ENCODE data around the gene STXBP2. TPM values are rescaled to one million over a fixed set of nuclear protein-coding genes. Genes with fewer than 3 reads are reported as not detected.

Gene STXBP2
- total RNA-seq, result 1 to 10 TPM; 2.7 to 4.5 (median 3.6) TPM
- polyA plus RNA-seq, result 1 to 10 TPM in 2 of 3 donors, under 1 TPM in 1; 0.55 to 2.4 (median 1.7) TPM
- long read RNA-seq, donor 1, partial matches to known transcripts, result 0 of 2 reads
- long read RNA-seq, donor 1, other reads (novel, unspliced or antisense), result 0 of 2 reads
- long read RNA-seq, donor 2, partial matches to known transcripts, result 0 of 2 reads
- long read RNA-seq, donor 2, other reads (novel, unspliced or antisense), result 0 of 2 reads

DNA sequence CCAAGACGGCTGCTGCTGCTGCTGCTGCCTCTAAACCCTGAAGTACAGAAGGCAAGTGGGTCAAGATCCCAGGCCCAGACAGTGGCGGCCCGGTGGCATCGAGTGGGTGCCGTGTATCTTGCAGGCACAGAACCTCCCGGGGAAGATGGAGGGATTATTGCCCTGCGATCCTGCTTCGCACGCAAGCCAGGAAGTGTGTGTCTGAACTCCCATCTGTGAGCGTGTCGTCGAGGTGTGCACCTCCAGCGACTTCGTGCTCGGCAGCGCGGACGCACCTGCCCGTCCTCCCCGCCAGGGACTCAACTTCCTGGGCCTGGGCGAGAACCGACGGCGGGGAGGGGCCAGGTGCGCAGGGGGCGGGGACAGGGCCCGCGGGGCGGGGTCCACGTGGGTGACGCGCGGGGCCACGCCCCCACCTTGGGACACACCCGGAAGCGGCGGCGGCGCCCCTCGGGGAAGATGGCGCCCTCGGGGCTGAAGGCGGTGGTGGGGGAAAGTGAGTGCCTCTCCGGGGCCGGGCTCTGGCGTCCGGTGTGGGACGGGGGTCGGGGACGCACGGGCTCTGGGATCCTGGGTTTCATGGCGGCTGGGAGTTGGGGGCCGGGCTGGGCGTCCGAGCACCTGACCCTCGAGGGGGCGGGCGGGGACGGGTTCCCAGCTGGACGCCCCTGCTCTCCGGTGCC is at the start of gene STXBP2:
Gene STXBP2, plus strand, starts transcription at position 420 of the 683 bp plus-strand sequence. Its CDS starts 40 bp downstream, at position 460.
- Histone ChIP-seq H3K36me3 (ENCODE audit: insufficient read depth in 1 of 2, low read depth in 1 of 2) (no peaks in the 10 kb centered on the region), H3K4me1 (no peaks in the 10 kb centered on the region), H3K27ac (peak within 1 kb of the TSS; percentile 30), H3K4me3 (peak within 1 kb of the TSS; percentile 46), H3K9me3 (no peaks in the 10 kb centered on the region), H3K27me3 (ENCODE audit: insufficient read depth in 3 of 3, low read length in 2 of 3) (peaks cover 0 to 32% (median 13%) of the 10 kb centered on the region in 3 donors)
- peak; percentile 26 to 63 (median 44) for ATAC-seq
- TF ChIP-seq, protein P1, sequence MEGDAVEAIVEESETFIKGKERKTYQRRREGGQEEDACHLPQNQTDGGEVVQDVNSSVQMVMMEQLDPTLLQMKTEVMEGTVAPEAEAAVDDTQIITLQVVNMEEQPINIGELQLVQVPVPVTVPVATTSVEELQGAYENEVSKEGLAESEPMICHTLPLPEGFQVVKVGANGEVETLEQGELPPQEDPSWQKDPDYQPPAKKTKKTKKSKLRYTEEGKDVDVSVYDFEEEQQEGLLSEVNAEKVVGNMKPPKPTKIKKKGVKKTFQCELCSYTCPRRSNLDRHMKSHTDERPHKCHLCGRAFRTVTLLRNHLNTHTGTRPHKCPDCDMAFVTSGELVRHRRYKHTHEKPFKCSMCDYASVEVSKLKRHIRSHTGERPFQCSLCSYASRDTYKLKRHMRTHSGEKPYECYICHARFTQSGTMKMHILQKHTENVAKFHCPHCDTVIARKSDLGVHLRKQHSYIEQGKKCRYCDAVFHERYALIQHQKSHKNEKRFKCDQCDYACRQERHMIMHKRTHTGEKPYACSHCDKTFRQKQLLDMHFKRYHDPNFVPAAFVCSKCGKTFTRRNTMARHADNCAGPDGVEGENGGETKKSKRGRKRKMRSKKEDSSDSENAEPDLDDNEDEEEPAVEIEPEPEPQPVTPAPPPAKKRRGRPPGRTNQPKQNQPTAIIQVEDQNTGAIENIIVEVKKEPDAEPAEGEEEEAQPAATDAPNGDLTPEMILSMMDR (IDR thresholded peaks at IDR 0.05), result no peak
- WGBS, 3 donors, result 5 to 7% (median 7%) methylated on average over 40 to 61 of the region's 61 CpGs
- intact Hi-C loops (cut with DNase I), result no loop called here
- DNase-seq, result peak; percentile 55 to 73

DNA sequence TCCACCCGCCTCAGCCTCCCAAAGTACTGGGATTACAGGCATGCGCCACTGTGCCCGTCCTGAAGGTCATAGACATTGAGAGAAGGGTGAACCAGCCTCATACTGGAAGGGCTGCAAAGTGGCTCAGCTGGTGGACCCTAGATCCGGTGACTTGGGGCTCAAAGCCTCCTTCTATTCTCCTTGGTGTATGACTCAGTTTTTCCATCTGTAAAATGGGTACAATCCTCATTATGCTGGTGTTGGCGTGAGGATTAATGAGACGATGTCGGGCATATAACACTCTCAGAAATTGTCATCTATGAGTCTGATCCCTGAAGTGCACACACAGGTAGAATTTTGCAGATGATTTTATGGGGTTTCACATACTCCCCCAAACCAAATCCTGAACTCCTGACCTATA is 47.1 kb upstream of the STXBP2 start:
- no peak for DNase-seq
- no peak overlapping the region for H3K27ac ChIP-seq
- peaks cover 0 to 41% (median 3%) of the 10 kb centered on the region in 3 donors for H3K27me3 ChIP-seq (ENCODE audit: insufficient read depth in 3 of 3, low read length in 2 of 3)
- no peaks in the 10 kb centered on the region for H3K9me3 ChIP-seq
- H3K4me3 ChIP-seq, result no peak overlapping the region
- ATAC-seq, result no peak
- intact Hi-C loops (cut with DNase I), result no loop called here
- no peaks in the 10 kb centered on the region for H3K4me1 ChIP-seq
- H3K36me3 ChIP-seq (ENCODE audit: insufficient read depth in 1 of 2, low read depth in 1 of 2), result no peaks in the 10 kb centered on the region
- 90% methylated on average over 7 of the region's 7 CpGs for WGBS, 3 donors
- TF ChIP-seq, protein P1 (IDR thresholded peaks at IDR 0.05), result no peak

DNA sequence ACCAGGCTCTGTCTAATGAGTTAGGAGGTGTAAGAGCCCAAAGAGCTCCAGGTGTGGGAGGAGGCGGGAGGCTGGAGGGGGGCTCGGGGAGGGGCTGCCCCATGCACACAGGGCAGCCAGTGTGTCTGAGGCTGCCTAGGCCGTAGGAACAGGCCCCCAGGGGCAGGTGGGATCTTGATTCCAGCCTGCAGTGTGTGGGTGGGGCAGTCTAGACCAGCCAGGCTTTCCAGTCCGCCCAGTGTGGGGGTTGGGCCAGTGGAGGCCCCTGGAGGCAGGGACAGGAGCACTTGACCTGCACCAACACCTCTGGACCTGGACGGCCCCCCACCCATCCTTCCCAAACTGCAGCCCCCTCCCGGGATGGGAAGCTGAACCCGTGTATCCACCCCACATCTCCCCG is 46.7 kb upstream of the STXBP2 start:
- TF ChIP-seq, protein P1 (IDR thresholded peaks at IDR 0.05), result no peak
- intact Hi-C loops (cut with DNase I), result no loop called here
- H3K36me3 ChIP-seq (ENCODE audit: insufficient read depth in 1 of 2, low read depth in 1 of 2), result no peaks in the 10 kb centered on the region
- H3K4me1 ChIP-seq, result no peaks in the 10 kb centered on the region
- DNase-seq (no peak), ATAC-seq (no peak)
- no peaks in the 10 kb centered on the region for H3K9me3 ChIP-seq
- no peak overlapping the region for H3K27ac ChIP-seq
- 39 to 56% (median 53%) methylated on average over 7 to 8 of the region's 8 CpGs for WGBS, 3 donors
- no peak overlapping the region for H3K4me3 ChIP-seq
- H3K27me3 ChIP-seq (ENCODE audit: insufficient read depth in 3 of 3, low read length in 2 of 3), result peaks cover 0 to 45% (median 3%) of the 10 kb centered on the region in 3 donors

DNA sequence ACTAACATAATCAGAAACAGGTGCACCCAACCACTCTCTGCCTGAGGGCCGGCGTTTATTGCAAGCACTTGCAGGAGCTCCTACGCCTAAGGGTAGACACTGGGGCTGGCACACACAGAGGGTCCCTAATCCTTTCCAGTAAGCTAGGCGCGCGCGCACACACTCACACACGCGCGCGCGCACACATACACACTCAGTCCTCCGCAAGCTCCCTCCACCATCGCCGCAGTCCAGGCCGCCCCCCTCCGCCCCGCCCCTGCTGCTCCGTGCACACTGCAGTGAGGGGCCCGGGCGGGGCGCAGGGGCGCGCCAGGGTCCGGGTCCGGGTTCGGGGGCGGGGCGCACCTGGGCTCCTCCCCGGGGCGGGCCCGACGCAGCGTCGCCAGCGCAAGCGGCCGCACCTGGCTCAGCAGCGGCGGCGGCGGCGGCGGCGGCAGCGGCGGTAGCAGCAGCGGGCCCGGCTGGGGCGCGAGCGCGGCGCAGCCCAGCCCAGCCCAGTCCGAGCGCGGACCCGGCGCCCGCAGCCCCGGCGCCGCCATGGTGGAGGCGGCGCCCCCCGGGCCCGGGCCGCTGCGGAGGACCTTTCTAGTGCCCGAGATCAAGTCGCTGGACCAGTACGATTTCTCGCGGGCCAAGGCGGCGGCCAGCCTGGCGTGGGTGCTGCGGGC is 41.3 kb upstream of the STXBP2 start, which contains the start of gene CAMSAP3:
Gene CAMSAP3, plus strand, starts transcription at position 398 of the 668 bp plus-strand sequence. Its CDS starts 140 bp downstream, at position 538.
- ATAC-seq, result no peak

More for the DNA sequence above, 41.3 kb upstream of the STXBP2 start, which contains the start of gene CAMSAP3:
- Histone ChIP-seq H3K4me3 (peak within 1 kb of the TSS; percentile 36), H3K4me1 (no peaks in the 10 kb centered on the region), H3K27me3 (ENCODE audit: insufficient read depth in 3 of 3, low read length in 2 of 3) (peaks cover 0 to 67% (median 10%) of the 10 kb centered on the region in 3 donors), H3K9me3 (no peaks in the 10 kb centered on the region), H3K36me3 (ENCODE audit: insufficient read depth in 1 of 2, low read depth in 1 of 2) (no peaks in the 10 kb centered on the region), H3K27ac (no peak within 1 kb of the TSS)
- intact Hi-C loops (cut with DNase I), result no loop called here
- TF ChIP-seq, protein P1 (IDR thresholded peaks at IDR 0.05), result no peak
- WGBS, 3 donors, result 1% methylated on average over 30 to 75 of the region's 78 CpGs
- no peak for DNase-seq
